GM12891 (cell line): ENCODE measurements around the gene PPP1R13B.

ENCODE experiments used
- DNase-seq: peaks from one replicate; pipeline ENCODE4 v3.0.0; 2011; ENCODE audit warnings: low spot score; ENCODE audit not compliant: insufficient read length
- FAIRE-seq: peaks from 2 replicates; lab custom pipeline; 2011; peaks lifted over from hg19 to GRCh38; lab: Jason Lieb, UNC
- PAX5 ChIP-seq: IDR thresholded peaks from 2 replicates; pipeline ENCODE4 v1.6.1; 2011; ENCODE audit warnings: low read length, moderate library complexity, mild to moderate bottlenecking; ENCODE audit not compliant: insufficient read depth, severe bottlenecking
- POLR2A ChIP-seq: IDR thresholded peaks from 2 replicates; pipeline ENCODE4 v1.6.1; 2011; ENCODE audit warnings: low read depth, low read length, control low read depth
- POLR2AphosphoS5 ChIP-seq: IDR thresholded peaks from 2 replicates; pipeline ENCODE4 v1.6.1; 2011; ENCODE audit warnings: low read depth, low read length, control low read depth
- POU2F2 ChIP-seq: IDR thresholded peaks from 2 replicates; pipeline ENCODE4 v1.6.1; 2011; ENCODE audit warnings: low read depth, mild to moderate bottlenecking, control low read depth, low read length, moderate library complexity
- SPI1 ChIP-seq: IDR thresholded peaks from 2 replicates; pipeline ENCODE4 v1.6.1; 2011; ENCODE audit warnings: low read depth, low read length, control low read depth
- TAF1 ChIP-seq: IDR thresholded peaks from 2 replicates; pipeline ENCODE4 v1.6.1; 2011; ENCODE audit warnings: low read depth, low read length, control low read depth

The PPP1R13B gene

DNA sequence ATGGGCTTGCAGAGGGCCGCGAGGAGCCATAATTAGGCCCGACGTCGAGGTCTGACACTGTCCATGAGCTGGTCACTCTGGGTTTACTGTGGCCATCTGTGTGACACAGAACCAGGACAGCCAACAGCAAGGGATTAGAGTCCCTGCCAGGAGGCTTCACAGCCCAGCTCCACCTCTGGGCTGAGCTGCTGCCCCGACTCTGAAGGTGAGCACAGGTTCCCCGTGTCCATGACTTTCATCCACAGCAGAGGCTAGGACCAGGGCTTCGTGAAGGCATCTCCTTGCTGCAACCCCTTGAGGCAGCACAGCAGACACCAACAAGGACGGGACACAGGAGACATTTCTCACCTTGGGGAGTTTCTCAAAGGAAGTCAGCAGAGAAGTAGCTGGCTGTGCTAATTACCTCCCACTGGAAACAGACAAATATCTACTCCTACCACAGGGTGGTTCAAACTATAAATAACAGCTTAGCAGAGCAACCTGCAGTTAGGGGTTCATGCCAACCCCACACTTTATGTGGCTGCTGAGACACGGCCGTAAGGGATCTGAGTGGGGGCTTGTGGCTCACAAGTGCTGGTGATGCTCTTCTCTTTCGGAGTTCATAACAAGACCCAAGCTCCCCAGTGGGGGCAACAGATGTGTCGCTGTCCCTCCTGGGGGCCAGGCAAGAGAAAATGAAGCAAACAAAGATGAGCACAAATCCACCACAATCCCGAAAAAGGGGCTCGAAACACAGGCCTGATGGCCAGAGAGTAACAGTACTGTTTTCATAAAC, 102.6 kb downstream of the PPP1R13B start:
- TF ChIP-seq POU2F2 (no peak), POLR2AphosphoS5 (no peak), TAF1 (no peak), POLR2A (no peak), PAX5 (no peak), SPI1 (no peak)
- FAIRE-seq (no peak), DNase-seq (no peak)

DNA sequence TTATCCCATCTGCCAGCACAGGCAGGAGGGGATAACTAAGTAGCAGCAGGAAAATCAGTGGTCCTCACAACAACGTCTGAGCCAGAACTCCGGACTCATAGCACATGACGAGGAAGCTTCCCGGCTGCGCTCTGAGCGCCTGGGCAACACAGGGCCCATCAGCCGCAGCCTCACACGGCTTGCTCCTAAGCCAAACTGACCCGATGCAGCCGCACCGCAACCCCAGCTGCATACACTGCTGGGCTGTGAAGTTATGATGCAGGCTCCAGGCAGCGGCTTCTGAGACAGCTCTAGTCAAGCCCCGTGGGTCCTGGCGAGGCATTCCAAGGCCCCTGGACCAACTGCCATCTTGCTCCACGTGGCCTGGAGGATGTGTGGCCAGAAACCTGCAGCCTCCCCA, 103.7 kb downstream of the PPP1R13B start:
- TF ChIP-seq POLR2AphosphoS5 = no peak
- TF ChIP-seq SPI1 = no peak
- no peak for TF ChIP-seq POLR2A
- no peak for TF ChIP-seq TAF1
- no peak for TF ChIP-seq POU2F2
- no peak for TF ChIP-seq PAX5
- no peak for FAIRE-seq
- DNase-seq = no peak

DNA sequence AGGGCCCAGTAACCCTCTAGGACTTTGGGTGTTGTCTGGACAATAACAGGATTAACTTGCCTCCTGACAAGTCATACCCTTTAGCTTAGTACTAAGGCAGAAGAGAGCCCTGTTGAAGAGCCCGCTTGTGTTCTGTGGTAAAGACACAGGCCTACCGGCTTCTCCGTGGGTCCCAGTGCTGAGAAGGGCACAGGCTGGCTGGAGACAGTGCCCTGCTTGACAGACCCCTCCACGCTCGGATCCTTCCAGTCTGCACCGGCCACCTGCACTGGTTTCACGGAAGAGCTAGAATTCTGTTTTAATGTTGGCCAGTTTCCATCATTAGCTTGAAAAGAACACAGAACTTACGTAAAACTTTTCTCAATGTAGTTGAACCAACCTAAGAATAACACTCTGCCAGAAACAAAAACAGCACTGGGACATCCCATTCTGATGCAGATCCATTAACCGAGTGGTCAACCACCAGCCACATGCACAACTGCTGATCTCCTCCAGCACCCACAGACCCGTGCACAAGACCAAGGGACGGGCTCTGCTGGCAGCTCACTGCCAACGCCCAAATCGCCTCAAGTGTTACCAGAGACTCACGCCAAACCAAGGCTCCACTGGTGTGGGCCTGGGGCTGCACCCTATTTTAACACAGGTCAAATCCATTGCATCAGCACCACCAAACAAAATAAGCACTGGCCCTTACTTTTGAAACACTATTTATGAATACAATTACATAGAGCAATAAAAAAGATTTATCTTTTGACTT, 104.7 kb downstream of the PPP1R13B start:
- TF ChIP-seq TAF1 = no peak
- TF ChIP-seq SPI1 = no peak
- no peak for TF ChIP-seq POU2F2
- no peak for TF ChIP-seq PAX5
- TF ChIP-seq POLR2AphosphoS5 = no peak
- TF ChIP-seq POLR2A = no peak
- no peak for FAIRE-seq
- DNase-seq = no peak

DNA sequence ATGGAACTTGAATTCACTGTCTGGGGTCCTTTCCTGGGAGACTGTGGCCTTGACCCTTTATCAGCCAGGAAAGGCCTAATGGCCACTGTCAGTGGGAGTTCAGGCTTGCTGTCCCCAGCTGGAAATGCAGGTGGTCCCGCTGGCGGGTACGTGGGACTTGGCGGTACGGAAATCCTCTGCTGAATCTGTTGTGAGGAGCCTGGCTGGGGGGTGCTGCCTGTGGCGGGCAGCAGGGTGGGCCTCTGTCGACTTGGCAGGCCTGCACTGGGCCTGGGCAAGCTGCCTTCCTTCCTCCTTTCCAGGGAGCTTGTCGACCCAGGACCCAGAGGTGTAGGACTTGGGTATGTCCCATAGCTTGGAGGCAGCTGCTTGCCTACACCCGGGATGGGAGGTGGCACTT, 105.5 kb downstream of the PPP1R13B start:
- TF ChIP-seq POU2F2 (no peak), POLR2AphosphoS5 (no peak), POLR2A (no peak), SPI1 (no peak), TAF1 (no peak), PAX5 (no peak)

DNA sequence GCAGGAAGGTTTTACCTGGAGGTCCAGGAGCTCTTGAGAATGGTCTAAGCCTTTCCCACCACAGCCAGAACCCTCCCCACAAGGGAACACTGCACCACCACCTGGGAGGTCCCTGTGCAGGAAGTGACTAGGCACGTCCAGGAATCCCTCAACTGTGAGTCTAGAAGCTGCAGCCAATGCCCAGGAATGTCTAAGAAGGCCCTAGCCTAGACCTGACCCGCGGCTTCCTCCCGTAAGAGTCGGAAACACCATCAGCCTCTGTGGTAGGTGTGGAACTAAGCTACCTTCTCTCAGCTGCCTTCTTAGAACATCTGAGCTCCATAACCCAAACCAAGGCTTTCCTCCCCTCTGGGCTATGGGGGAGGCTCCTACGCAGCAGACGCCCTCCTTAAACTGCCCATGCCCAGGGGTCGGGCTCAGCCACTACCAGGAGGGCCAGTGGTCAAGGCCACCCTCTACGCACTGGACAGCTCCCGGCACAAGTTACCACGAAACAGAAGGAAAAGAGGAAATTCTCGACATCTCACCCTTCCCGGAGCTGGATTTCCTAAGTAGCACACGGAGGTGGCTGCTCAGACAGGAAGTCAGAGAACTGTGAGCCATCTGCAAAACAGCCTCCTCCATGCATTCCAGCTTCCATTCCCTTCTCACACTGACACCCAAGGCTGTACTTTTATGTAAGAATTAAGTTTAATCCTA, 106.2 kb downstream of the PPP1R13B start:
- DNase-seq (no peak), FAIRE-seq (no peak)
- TF ChIP-seq SPI1 (no peak), POLR2A (no peak)

More for the DNA sequence above, 105.5 kb downstream of the PPP1R13B start:
- FAIRE-seq (no peak), DNase-seq (no peak)

DNA sequence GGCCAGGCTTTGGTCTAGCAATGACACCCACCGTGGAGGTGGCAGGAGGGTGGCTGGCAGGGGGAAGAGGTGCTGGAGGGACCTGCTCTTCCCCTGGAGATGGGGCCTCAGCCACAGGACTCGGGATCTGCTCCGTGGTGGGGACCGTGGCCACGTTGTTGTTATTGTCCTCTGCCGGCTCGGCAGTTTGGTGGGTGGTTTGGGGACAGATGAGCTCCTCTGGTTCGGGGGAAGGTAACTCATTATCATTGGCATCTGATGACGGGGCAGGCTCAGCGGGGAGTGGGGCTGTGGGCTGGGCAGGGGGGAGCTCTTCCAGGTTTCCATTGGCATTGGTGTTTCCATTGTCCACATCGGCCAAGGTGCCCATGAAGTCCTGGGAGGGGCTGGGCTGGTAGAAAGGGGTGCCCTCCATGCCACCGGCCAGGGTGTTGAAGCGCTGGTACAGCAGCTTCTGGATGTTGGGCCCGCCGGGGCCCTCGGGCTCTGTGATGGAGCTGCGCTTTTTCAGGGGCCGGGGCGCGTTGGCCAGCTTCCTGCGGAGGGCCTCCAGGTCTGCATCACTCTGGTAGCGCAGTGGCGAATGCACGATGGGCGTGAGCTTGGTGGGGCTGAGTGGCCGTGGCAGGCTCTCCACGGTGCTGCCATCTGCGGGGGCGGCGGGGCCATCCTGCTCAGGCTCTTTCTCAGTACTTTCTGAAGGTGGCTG, 107.4 kb downstream of the PPP1R13B start:
- FAIRE-seq (no peak), DNase-seq (no peak)
- TF ChIP-seq PAX5 = no peak
- TF ChIP-seq POU2F2 = no peak
- no peak for TF ChIP-seq SPI1
- TF ChIP-seq POLR2A = no peak
- TF ChIP-seq TAF1 = no peak
- no peak for TF ChIP-seq POLR2AphosphoS5

DNA sequence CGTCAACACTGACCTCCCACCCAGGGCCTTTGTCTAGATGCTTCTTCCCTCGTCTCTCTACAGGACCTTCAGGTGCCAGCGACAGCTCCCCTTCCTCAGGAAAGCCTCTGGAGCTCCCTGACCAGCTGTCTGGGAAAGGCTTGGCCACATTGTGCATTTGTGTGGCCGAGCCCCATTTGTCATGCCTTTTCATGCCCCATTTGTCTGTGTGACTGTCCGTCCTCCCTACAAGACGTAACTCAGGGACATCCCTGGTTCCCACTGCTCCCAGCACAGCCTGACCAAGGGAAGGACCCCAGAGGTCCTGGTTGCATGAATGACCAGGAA, 107.9 kb downstream of the PPP1R13B start:
- FAIRE-seq = no peak
- TF ChIP-seq SPI1 (no peak), TAF1 (no peak), POLR2A (no peak), PAX5 (no peak), POU2F2 (no peak)

DNA sequence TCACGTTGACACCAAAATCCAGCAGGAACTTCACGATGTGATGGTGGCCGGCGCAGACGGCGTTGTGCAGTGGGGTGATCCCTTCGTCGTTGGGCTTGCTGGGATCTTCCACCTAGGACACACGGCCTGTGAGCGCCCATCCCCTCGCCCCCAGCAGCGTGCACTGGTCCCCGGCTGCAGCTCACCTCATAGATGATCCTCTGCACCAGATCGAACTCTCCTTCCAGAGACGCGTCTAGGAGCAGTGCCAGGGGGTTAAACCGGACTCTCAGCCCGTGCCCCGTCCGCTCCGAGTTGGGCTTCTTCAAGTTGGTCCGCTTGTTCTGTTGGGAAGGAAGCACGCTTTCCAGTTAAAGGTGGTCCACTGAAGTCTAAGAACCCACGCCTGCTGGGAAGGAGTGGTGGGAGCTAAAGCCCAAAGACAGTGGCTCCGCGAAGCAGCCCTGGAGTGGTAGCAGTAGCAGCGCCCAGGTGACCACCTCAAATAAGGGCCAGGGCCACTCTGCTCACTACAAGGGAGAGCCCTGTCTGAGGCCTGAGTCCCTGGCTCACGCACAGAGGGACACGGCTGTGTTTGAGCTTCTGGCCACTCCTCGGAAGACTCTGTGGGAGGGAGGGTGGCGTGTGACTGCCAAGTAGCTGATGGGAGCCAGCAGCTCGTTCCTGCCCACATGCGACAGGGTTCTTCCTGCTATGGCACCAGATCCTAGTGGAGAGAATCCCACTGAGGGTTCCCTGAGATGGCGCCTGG, 108.5 kb downstream of the PPP1R13B start:
- TF ChIP-seq PAX5 (no peak), POLR2AphosphoS5 (no peak), POLR2A (no peak), POU2F2 (no peak), SPI1 (no peak), TAF1 (no peak)
- FAIRE-seq (no peak), DNase-seq (no peak)

More for the DNA sequence above, 107.9 kb downstream of the PPP1R13B start:
- no peak for DNase-seq

DNA sequence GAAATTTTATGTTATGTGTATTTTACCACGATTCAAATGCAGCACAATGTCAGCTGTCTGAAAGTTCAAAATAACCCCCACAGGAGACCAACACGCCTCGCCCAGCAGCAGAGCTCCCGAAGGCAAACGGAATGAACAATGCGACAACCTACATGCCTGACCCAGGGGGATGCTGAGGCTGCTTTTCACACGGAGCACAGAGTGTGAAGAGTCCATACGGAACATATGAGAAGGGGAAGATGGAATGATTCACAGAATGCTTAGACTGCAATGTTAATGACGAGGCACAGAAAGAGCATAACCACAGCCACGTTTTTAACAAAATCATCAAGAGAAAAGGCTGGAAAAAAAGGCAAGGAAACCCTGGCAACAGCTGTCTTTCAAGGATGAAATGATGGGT, 109.2 kb downstream of the PPP1R13B start:
- no peak for DNase-seq
- FAIRE-seq = no peak
- TF ChIP-seq TAF1 (no peak), PAX5 (no peak), POLR2A (no peak), POU2F2 (no peak)
